ENCODE measurements around the gene RPRD1B.

DNA sequence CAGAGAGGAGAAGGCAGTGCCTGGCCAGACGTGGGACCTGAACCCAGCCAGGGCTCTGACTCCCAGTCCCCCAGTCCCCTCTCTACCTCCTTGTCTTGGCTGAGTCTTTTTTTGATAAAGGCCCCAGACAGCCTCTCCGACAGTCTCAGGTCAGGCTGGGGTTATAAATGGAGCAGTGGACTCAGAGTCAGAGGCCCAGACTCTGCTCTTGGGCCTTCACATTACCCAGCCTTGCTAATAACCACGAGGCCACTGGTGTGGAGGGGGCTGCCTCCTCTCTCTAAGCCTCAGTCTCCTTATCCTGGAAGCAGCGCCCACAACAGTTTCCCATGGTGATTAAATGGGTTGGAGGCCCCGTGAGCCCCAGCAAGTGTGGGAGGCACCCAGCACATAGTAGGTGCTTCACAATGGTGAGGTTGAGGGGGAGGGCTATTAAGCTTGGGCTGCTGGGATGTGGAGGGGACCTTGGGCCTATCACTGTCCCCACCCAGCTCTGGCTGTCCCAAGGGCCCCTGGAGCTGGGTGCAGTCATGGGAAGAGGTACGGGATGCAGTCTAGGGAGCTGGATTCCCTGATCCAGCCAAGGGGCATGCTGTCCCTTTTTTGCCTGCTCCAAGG is 95.8 kb downstream of the RPRD1B start:
- TF ChIP-seq, protein P1, sequence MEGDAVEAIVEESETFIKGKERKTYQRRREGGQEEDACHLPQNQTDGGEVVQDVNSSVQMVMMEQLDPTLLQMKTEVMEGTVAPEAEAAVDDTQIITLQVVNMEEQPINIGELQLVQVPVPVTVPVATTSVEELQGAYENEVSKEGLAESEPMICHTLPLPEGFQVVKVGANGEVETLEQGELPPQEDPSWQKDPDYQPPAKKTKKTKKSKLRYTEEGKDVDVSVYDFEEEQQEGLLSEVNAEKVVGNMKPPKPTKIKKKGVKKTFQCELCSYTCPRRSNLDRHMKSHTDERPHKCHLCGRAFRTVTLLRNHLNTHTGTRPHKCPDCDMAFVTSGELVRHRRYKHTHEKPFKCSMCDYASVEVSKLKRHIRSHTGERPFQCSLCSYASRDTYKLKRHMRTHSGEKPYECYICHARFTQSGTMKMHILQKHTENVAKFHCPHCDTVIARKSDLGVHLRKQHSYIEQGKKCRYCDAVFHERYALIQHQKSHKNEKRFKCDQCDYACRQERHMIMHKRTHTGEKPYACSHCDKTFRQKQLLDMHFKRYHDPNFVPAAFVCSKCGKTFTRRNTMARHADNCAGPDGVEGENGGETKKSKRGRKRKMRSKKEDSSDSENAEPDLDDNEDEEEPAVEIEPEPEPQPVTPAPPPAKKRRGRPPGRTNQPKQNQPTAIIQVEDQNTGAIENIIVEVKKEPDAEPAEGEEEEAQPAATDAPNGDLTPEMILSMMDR (conservative IDR thresholded peaks at IDR 0.05; ENCODE audit: low read length): no peak
- TF ChIP-seq EZH2phosphoT487 (IDR thresholded peaks at IDR 0.05; ENCODE audit: borderline replicate concordance): no peak
